Hepatocyte (in vitro differentiated cells): Measurements from ENCODE around the gene HNRNPA2B1.
"Not testable (repeated sequence)": the region's sequence is repeated elsewhere in the genome, so short reads cannot be mapped to it uniquely, and the experiment has no call there.

ENCODE experiments used
- EZH2 ChIP-seq: fragments of 200-600 bp; sonication (generic); IDR thresholded peaks from 2 replicates; pipeline ENCODE4 v1.6.1; 2016; ENCODE audit warnings: antibody characterized with exemption, mild to moderate bottlenecking, borderline replicate concordance
- EZH2phosphoT487 ChIP-seq: fragments of 200-600 bp; sonication (generic); IDR thresholded peaks from one replicate; pipeline ENCODE4 v1.6.1; 2018; ENCODE audit warnings: antibody characterized with exemption, mild to moderate bottlenecking, low read depth, moderate library complexity; ENCODE audit not compliant: unreplicated experiment, severe bottlenecking
- TF ChIP-seq, protein P1 (sequence below): fragments of 200-600 bp; sonication (generic); IDR thresholded peaks from 2 replicates; pipeline ENCODE4 v1.5.1; 2016; ENCODE audit warnings: antibody characterized with exemption, mild to moderate bottlenecking; ENCODE audit not compliant: poor library complexity

DNA sequence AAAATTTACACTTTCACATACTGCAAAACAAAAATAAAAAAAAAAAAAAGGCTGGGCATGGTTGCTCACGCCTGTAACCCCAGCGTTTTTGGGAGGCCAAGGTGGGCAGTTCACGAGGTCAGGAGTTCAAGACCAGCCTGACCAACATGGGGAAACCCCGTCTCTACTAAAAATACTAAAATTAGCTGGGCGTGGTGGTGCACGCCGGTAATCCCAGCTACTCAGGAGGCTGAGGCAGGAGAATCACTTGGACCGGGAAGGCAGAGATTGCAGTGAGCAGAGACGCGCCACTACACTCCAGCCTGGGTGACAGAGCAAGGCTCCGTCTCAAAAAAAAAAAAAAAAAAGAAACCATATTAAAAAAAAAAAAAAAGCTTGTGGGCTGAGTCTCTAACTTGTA, 5.8 kb downstream of the HNRNPA2B1 start:
- TF ChIP-seq, protein P1, sequence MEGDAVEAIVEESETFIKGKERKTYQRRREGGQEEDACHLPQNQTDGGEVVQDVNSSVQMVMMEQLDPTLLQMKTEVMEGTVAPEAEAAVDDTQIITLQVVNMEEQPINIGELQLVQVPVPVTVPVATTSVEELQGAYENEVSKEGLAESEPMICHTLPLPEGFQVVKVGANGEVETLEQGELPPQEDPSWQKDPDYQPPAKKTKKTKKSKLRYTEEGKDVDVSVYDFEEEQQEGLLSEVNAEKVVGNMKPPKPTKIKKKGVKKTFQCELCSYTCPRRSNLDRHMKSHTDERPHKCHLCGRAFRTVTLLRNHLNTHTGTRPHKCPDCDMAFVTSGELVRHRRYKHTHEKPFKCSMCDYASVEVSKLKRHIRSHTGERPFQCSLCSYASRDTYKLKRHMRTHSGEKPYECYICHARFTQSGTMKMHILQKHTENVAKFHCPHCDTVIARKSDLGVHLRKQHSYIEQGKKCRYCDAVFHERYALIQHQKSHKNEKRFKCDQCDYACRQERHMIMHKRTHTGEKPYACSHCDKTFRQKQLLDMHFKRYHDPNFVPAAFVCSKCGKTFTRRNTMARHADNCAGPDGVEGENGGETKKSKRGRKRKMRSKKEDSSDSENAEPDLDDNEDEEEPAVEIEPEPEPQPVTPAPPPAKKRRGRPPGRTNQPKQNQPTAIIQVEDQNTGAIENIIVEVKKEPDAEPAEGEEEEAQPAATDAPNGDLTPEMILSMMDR, result not testable (repeated sequence)
- not testable (repeated sequence) for TF ChIP-seq EZH2, EZH2phosphoT487
